Mucosa of descending colon (tissue), 3 donors: ENCODE results near the gene BIN1. TPM values are rescaled to one million over a fixed set of nuclear protein-coding genes. Genes with fewer than 3 reads are reported as not detected.

ENCODE experiments used
- ATAC-seq: fragments of 200-7000 bp; cut with Tn5 transposase; one replicate; pipeline ENCODE4 v1.9.1; 2020; ENCODE audit warnings: mild to moderate bottlenecking, moderate library complexity
- DNase-seq, 3 donors: peaks; one replicate each; pipeline ENCODE4 v3.0.0-alpha.2; 2020
- H3K36me3 ChIP-seq: fragments of 200-600 bp; one replicate; pipeline ENCODE4 v1.8.0; 2021; ENCODE audit warnings: low read depth, mild to moderate bottlenecking
- H3K4me1 ChIP-seq: fragments of 200-600 bp; one replicate; pipeline ENCODE4 v1.8.0; 2021; ENCODE audit warnings: low read depth, mild to moderate bottlenecking
- H3K4me3 ChIP-seq: fragments of 200-600 bp; one replicate; pipeline ENCODE4 v1.8.0; 2021; ENCODE audit warnings: mild to moderate bottlenecking
- H3K9me3 ChIP-seq: fragments of 200-600 bp; one replicate; pipeline ENCODE4 v1.8.0; 2021; ENCODE audit warnings: mild to moderate bottlenecking
- intact Hi-C, 2 donors: fragments of 100-400 bp; cut with DNase I in 1 of 2; cut with micrococcal nuclease in 1 of 2; formaldehyde crosslinking; loops; one replicate each; pipeline versions ENCODE4 v1.11.0 to v1.11.1; 2022; cut with DNase I, micrococcal nuclease
- total RNA-seq, 3 donors: library from RNA; stranded (reverse); fragmentation: NEBNext Ultra II Directional in 2 of 3; extraction: Animal tissue kit (Norgen Biotek cat#: 25700) in 2 of 3; gene quantifications; one replicate each; pipeline versions ENCODE4 v1.2.1 to v1.2.4, GENCODE V29; 2021 to 2023
- TF ChIP-seq, protein P1 (sequence below): fragments of 200-600 bp; IDR thresholded peaks from one replicate; pipeline ENCODE4 v1.8.0; 2022; ENCODE audit warnings: antibody characterized with exemption, mild to moderate bottlenecking
- donor health status: DM: no; HTN: no; CAD: no; lungs with moderate emphysema.
- donor health status: DM: no; HTN: no; CAD: no.
- donor health status: DM: no; HTN: yes; CAD: no.

The BIN1 gene
- total RNA-seq, 3 donors from 2014 or later = 37.6 to 65.7 (median 46.3) TPM

DNA sequence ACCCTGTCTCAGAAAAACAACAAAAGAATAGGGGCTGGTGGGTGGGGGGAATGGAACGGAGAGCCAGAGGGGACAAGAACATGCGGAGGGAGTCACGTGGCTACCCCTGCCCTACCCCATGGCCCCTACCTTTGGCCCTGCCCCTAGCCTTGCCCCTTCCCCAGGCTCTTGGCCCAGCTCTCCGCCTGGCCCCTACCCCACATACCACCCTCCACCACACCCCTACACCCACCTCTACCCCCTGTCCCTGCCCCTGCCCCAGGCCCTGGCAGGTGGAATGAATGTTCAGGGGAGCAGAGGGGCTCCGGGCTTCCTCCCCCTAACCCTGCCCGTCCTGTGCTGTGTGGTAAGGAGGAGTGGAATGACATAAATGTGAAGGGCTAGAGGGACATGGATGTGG lies 15.1 kb downstream of the BIN1 start:
- peak in 1 of 3 donors; percentile 18 for DNase-seq
- TF ChIP-seq, protein P1, sequence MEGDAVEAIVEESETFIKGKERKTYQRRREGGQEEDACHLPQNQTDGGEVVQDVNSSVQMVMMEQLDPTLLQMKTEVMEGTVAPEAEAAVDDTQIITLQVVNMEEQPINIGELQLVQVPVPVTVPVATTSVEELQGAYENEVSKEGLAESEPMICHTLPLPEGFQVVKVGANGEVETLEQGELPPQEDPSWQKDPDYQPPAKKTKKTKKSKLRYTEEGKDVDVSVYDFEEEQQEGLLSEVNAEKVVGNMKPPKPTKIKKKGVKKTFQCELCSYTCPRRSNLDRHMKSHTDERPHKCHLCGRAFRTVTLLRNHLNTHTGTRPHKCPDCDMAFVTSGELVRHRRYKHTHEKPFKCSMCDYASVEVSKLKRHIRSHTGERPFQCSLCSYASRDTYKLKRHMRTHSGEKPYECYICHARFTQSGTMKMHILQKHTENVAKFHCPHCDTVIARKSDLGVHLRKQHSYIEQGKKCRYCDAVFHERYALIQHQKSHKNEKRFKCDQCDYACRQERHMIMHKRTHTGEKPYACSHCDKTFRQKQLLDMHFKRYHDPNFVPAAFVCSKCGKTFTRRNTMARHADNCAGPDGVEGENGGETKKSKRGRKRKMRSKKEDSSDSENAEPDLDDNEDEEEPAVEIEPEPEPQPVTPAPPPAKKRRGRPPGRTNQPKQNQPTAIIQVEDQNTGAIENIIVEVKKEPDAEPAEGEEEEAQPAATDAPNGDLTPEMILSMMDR = no peak
- ATAC-seq = no peak
- no peaks in the 10 kb centered on the region for H3K36me3 ChIP-seq
- intact Hi-C loops = no loop called here
- H3K4me3 ChIP-seq = no peak overlapping the region
- no peaks in the 10 kb centered on the region for H3K9me3 ChIP-seq
- H3K4me1 ChIP-seq = peaks cover 14% of the 10 kb centered on the region

DNA sequence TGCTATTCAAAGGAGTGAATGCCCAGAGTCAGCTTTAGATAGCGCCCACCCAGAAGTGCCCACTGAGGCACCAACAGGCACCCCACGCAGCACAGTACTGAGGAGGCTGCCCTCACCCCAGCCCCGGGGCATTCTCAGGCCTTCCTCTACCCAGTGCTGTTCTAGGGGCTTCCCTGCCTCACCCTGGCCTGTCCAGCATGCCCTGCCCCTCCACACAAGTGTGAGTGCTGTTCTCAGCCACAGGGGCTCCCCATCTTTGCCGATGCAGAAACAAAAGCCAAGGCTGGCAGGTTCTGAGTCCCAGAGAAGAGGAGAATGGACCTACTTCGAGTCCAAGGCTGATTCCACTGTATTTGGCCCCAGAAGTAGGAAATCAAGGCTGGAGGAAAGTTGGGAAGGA lies 15.8 kb downstream of the BIN1 start:
- intact Hi-C loops = no loop called here
- H3K4me1 ChIP-seq = peaks cover 14% of the 10 kb centered on the region
- no peaks in the 10 kb centered on the region for H3K9me3 ChIP-seq
- no peak for ATAC-seq
- H3K36me3 ChIP-seq = no peaks in the 10 kb centered on the region
- DNase-seq = peak in 1 of 3 donors; percentile 6
- no peak overlapping the region for H3K4me3 ChIP-seq
- TF ChIP-seq, protein P1 = no peak

DNA sequence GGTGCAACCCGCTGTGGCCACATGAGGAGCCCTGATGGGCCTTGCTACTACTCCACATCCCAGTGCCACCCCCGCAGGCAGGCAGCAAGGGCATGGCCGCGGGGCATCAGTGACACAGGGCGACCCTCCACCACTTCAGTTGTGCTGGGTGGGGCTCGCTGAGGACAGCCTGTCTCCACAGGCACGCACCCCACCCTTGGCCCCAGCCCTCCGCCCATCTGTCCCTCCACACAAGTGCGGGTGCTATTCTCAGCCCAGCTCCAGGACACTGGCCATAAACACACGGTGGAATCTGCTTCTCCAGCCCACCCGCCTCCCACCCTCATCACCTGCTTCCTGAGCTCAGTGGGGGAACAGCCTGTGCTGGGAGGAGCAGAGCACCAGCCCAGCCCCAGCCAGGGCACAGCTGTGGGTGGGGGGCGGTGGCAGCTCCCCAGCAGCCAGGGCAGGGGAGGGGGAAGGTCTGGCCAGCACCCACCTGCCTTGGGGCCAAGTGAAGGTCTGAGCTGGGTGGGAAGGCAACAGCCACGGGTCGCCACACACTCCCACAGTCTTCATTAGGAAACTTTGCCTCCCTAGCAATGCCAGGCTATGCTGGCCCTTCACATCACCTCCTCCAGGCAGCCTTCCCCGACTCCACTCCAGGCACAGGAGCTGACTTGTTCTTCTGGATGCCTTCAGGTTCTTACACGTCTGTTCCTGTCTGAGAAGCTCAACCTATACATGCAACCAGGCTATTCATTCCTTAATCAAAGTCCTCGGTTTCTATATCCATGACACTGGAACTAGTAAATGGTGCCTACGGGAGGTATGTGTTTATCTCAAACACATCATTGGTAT lies 16.5 kb downstream of the BIN1 start:
- Histone ChIP-seq H3K36me3 (no peaks in the 10 kb centered on the region), H3K9me3 (no peaks in the 10 kb centered on the region), H3K4me3 (no peak overlapping the region), H3K4me1 (peaks cover 16% of the 10 kb centered on the region)
- ATAC-seq = peak; percentile 6
- peak in 1 of 3 donors; percentile 58 for DNase-seq
- TF ChIP-seq, protein P1 = no peak
- intact Hi-C loops = no loop called here

DNA sequence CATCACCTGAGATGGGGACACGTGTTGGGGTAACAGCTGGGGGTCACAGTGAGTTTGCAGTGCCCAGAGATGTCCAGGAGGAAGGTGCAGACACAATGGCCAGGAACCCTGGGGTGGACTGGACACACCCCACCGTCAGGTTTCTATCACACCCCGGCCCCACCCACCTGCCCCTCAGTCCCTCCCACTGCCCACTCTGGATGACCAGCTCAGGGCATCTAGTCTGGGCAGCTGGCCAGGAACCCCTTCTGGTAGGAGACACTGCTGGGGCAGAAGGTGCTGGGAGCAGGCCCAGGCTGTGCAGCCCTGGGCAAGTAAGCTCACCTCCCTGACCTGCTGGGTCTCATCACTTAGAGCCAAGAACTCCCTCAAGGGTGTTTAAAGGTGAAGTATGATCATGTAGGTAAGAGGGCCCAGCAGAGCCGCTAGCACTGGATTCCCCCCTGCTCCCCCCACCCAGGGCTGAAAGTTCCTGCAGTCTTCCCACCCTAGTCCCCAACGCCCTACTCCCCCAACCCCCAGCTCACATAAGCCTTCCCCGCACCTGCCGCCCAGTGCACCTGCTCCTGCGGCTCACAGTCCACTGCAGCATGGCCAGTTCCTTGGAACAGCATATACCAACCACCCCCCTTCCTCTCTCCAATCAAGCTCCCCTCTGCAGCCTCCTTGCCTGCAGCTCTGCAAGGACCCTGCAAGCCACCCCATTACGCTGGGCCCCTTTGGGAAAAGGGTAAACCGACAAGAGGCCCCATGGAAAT lies 17.3 kb downstream of the BIN1 start:
- peaks cover 16% of the 10 kb centered on the region for H3K4me1 ChIP-seq

DNA sequence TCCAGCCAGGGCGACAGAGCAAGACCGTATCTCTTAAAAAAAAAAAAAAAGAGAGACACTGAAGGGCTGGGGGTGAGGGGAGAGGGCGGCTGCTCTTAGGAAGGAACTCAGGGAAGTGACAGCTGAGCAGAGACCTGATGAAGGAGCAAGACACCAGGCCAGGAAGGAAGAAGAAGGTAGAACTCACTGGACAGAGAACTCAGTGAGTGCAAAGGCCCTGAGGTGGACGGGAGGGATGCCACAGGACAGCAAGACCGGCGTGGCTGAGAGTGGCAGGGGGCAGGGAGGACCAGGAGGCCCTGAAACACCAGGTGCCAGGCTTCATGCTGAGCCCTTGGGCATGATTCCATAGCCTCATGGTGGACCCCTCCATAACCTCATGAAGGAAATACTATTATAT lies 18.2 kb downstream of the BIN1 start:
- Histone ChIP-seq H3K4me1 (peaks cover 17% of the 10 kb centered on the region), H3K36me3 (no peaks in the 10 kb centered on the region), H3K9me3 (no peaks in the 10 kb centered on the region), H3K4me3 (no peak overlapping the region)
- DNase-seq (peak in 1 of 3 donors; percentile 39), ATAC-seq (no peak)
- intact Hi-C loops = no loop called here
- TF ChIP-seq, protein P1 = no peak

More for the DNA sequence above, 17.3 kb downstream of the BIN1 start:
- ATAC-seq = peak; percentile 19
- TF ChIP-seq, protein P1 = no peak
- Histone ChIP-seq H3K36me3 (no peaks in the 10 kb centered on the region), H3K4me3 (no peak overlapping the region), H3K9me3 (no peaks in the 10 kb centered on the region)
- intact Hi-C loops = no loop called here
- DNase-seq = peak in 1 of 3 donors; percentile 57
